SK-N-SH (cell line): ENCODE results near the gene POLR3GL. TPM values are rescaled to one million over a fixed set of nuclear protein-coding genes. Genes with fewer than 3 reads are reported as not detected.

Experiments
- CTCF ChIA-PET: fragments of 300-600, 350-600 bp; formaldehyde crosslinking; extraction: SDS; loops from one replicate; lab custom pipeline; 2021; lab: Yijun Ruan, JAX
- POLR2A ChIA-PET: fragments of 350-600 bp; sonication (Branson Sonifier 250); formaldehyde crosslinking; extraction: SDS; loops from one replicate; lab custom pipeline; 2020; ENCODE audit warnings: antibody characterized with exemption, inconsistent platforms; lab: Yijun Ruan, JAX
- DNase-seq: peaks from one replicate; pipeline ENCODE4 v3.0.0; 2012
- H2AFZ ChIP-seq: fragments of 200-600 bp; sonication (generic); 2 replicates; pipeline ENCODE4 v1.8.1; 2016; ENCODE audit warnings: antibody characterized with exemption, mild to moderate bottlenecking, low read depth
- H3F3A ChIP-seq: fragments of 200-600 bp; sonication (generic); replicated peaks from 2 replicates; pipeline ENCODE3; 2016; ENCODE audit warnings: antibody characterized with exemption, mild to moderate bottlenecking; ENCODE audit not compliant: insufficient read depth
- H3K27ac ChIP-seq, 2 experiments: fragments of 200-500 bp in 1 of 2; fragments of 200-600 bp in 1 of 2; sonication (Bioruptor generic) in 1 of 2; sonication (generic), shearing (Covaris generic) in 1 of 2; 2 replicates each; pipeline versions ENCODE4 v1.5.1 to v1.6.1; 2014 to 2016; ENCODE audit warnings: low read depth in 2 of 2, inconsistent platforms in 1 of 2, low read length in 1 of 2, mild to moderate bottlenecking in 1 of 2, mixed read lengths in 1 of 2
- H3K27me3 ChIP-seq: fragments of 200-600 bp; sonication (generic), shearing (Covaris generic); 2 replicates; pipeline ENCODE4 v1.6.1; 2016; ENCODE audit warnings: mixed run types; ENCODE audit not compliant: insufficient read depth
- H3K36me3 ChIP-seq, 2 experiments: fragments of 200-500 bp in 1 of 2; fragments of 200-600 bp in 1 of 2; sonication (Bioruptor generic) in 1 of 2; sonication (generic) in 1 of 2; replicated peaks in 1 of 2; 2 replicates each; pipeline versions ENCODE3 to v1.5.1; 2014 to 2016; ENCODE audit warnings: low read length in 1 of 2, mild to moderate bottlenecking in 1 of 2; ENCODE audit not compliant: insufficient read depth in 2 of 2, control insufficient read depth in 1 of 2
- H3K4me1 ChIP-seq, 2 experiments: fragments of 200-500 bp in 1 of 2; fragments of 200-600 bp in 1 of 2; sonication (Bioruptor generic) in 1 of 2; sonication (generic), shearing (Covaris generic) in 1 of 2; 2 replicates each; pipeline versions ENCODE4 v1.5.1 to v1.6.1; 2014 to 2016; ENCODE audit warnings: low read depth in 1 of 2, low read length in 1 of 2, mixed run types in 1 of 2; ENCODE audit not compliant: insufficient read depth in 2 of 2, control insufficient read depth in 1 of 2
- H3K4me2 ChIP-seq: fragments of 200-600 bp; sonication (generic), shearing (Covaris generic); 2 replicates; pipeline ENCODE4 v1.6.1; 2017; ENCODE audit warnings: mixed run types
- H3K4me3 ChIP-seq, 2 experiments: fragments of 200-500 bp in 1 of 2; fragments of 200-600 bp in 1 of 2; sonication (Bioruptor generic) in 1 of 2; sonication (generic), shearing (Covaris generic) in 1 of 2; 2 replicates each; pipeline versions ENCODE4 v1.5.1 to v1.8.1; 2014 to 2016; ENCODE audit warnings: low read depth in 2 of 2, inconsistent platforms in 1 of 2, low read length in 1 of 2, mild to moderate bottlenecking in 1 of 2, mixed read lengths in 1 of 2, moderate library complexity in 1 of 2
- H3K79me2 ChIP-seq: fragments of 200-600 bp; sonication (generic); 2 replicates; pipeline ENCODE4 v1.8.1; 2017; ENCODE audit warnings: mild to moderate bottlenecking; ENCODE audit not compliant: insufficient read depth
- H3K9ac ChIP-seq: fragments of 200-600 bp; sonication (generic); 2 replicates; pipeline ENCODE4 v1.6.1; 2017; ENCODE audit warnings: mixed run types
- H3K9me2 ChIP-seq: fragments of 200-600 bp; sonication (generic); 2 replicates; pipeline ENCODE4 v1.6.1; 2017; ENCODE audit warnings: mixed run types
- H3K9me3 ChIP-seq: fragments of 200-600 bp; sonication (generic); 2 replicates; pipeline ENCODE4 v1.6.1; 2017; ENCODE audit warnings: mixed run types, mild to moderate bottlenecking, moderate library complexity
- H4K20me1 ChIP-seq: fragments of 200-600 bp; sonication (generic); 2 replicates; pipeline ENCODE4 v1.6.1; 2017; ENCODE audit warnings: mild to moderate bottlenecking, mixed run types; ENCODE audit not compliant: insufficient read depth
- CHD2 ChIP-seq: fragments of 150-350 bp; IDR thresholded peaks from 2 replicates; pipeline ENCODE4 v1.6.1; 2018; ENCODE audit warnings: low read length; ENCODE audit not compliant: partially characterized antibody
- CTCF ChIP-seq: fragments of 200-600 bp; sonication (generic); IDR thresholded peaks from 2 replicates; pipeline ENCODE4 v1.6.1; 2017; ENCODE audit warnings: antibody characterized with exemption, mild to moderate bottlenecking, moderate library complexity
- EP300 ChIP-seq, 2 experiments: IDR thresholded peaks; 2 replicates each; pipeline versions ENCODE4 v1.4.0 to v1.6.1; 2012; ENCODE audit warnings: borderline replicate concordance in 1 of 2, low read depth in 1 of 2, low read length in 1 of 2
- EZH2phosphoT487 ChIP-seq: fragments of 200-600 bp; sonication (generic); IDR thresholded peaks from 2 replicates; pipeline ENCODE4 v1.6.1; 2017; ENCODE audit warnings: low read depth, mixed run types, mild to moderate bottlenecking, antibody characterized with exemption, moderate library complexity, borderline replicate concordance
- FOXJ3 ChIP-seq: sonication (generic); formaldehyde crosslinking; IDR thresholded peaks from 2 replicates; pipeline ENCODE4 v1.5.1; 2020; ENCODE audit warnings: mild to moderate bottlenecking, missing genetic modification reagents
- FOXM1 ChIP-seq: IDR thresholded peaks from 2 replicates; pipeline ENCODE4 v1.4.0; 2012; ENCODE audit warnings: low read depth, mild to moderate bottlenecking
- GATA2 ChIP-seq: sonication (generic); formaldehyde crosslinking; IDR thresholded peaks from 2 replicates; pipeline ENCODE4 v1.5.0; 2020; ENCODE audit warnings: mild to moderate bottlenecking, missing genetic modification reagents
- JUND ChIP-seq: IDR thresholded peaks from 2 replicates; pipeline ENCODE4 v1.4.0; 2012
- MEF2A ChIP-seq: IDR thresholded peaks from 2 replicates; pipeline ENCODE4 v1.4.0; 2012; ENCODE audit warnings: low read depth, borderline replicate concordance
- NFIC ChIP-seq: IDR thresholded peaks from 2 replicates; pipeline ENCODE4 v1.4.0; 2012; ENCODE audit warnings: borderline replicate concordance
- PBX3 ChIP-seq: IDR thresholded peaks from 2 replicates; pipeline ENCODE4; 2012
- RAD21 ChIP-seq: IDR thresholded peaks from 2 replicates; pipeline ENCODE4 v1.6.1; 2012; ENCODE audit warnings: mild to moderate bottlenecking, low read length
- RCOR1 ChIP-seq: fragments of 150-350 bp; IDR thresholded peaks from 2 replicates; pipeline ENCODE4 v1.6.1; 2017; ENCODE audit warnings: antibody characterized with exemption, low read length
- RXRA ChIP-seq: IDR thresholded peaks from 2 replicates; pipeline ENCODE4 v1.4.0; 2012; ENCODE audit warnings: low read depth, mild to moderate bottlenecking, borderline replicate concordance
- SIN3A ChIP-seq: IDR thresholded peaks from 2 replicates; pipeline ENCODE4 v1.6.1; 2012; ENCODE audit warnings: low read depth, mild to moderate bottlenecking, low read length, moderate library complexity, borderline replicate concordance
- SMC3 ChIP-seq: IDR thresholded peaks from 2 replicates; pipeline ENCODE4 v1.6.1; 2012; ENCODE audit warnings: low read depth, low read length, improper control_type of control experiment
- TAF1 ChIP-seq: IDR thresholded peaks from 2 replicates; pipeline ENCODE4 v1.6.1; 2012; ENCODE audit warnings: low read depth, mild to moderate bottlenecking, low read length, moderate library complexity, borderline replicate concordance
- TCF12 ChIP-seq: IDR thresholded peaks from 2 replicates; pipeline ENCODE4 v1.4.0; 2012
- TEAD4 ChIP-seq: IDR thresholded peaks from 2 replicates; pipeline ENCODE4 v1.4.0; 2012; ENCODE audit warnings: mild to moderate bottlenecking, borderline replicate concordance; ENCODE audit not compliant: insufficient read depth
- USF1 ChIP-seq: IDR thresholded peaks from 2 replicates; pipeline ENCODE4 v1.4.0; 2012; ENCODE audit warnings: low read depth, borderline replicate concordance
- WGBS: methylation state at CpG from one replicate; pipeline ENCODE4 v1.1.6; 2017; ENCODE audit warnings: low lambda C conversion rate; 5-methylcytosine and 5-hydroxymethylcytosine counted together
- polyA plus RNA-seq, 3 experiments: library from polyadenylated mRNA; depleted of rRNA; stranded (reverse); fragments of >200 nt; gene quantifications; 2 replicates each; pipeline ENCODE4 v1.2.3, GENCODE V29; 2012
- TF ChIP-seq, protein P1 (sequence below): IDR thresholded peaks from 2 replicates; pipeline ENCODE4 v1.4.0; 2012; ENCODE audit warnings: low read depth
- TF ChIP-seq, protein P2 (sequence below): fragments of 150-350 bp; IDR thresholded peaks from 2 replicates; pipeline ENCODE4 v1.6.1; 2016; ENCODE audit warnings: mild to moderate bottlenecking, low read depth, low read length

POLR3GL gene
- polyA plus RNA-seq, 1 of the 3 experiments (the other 2 are of a cell fraction) = 15.8 TPM

DNA sequence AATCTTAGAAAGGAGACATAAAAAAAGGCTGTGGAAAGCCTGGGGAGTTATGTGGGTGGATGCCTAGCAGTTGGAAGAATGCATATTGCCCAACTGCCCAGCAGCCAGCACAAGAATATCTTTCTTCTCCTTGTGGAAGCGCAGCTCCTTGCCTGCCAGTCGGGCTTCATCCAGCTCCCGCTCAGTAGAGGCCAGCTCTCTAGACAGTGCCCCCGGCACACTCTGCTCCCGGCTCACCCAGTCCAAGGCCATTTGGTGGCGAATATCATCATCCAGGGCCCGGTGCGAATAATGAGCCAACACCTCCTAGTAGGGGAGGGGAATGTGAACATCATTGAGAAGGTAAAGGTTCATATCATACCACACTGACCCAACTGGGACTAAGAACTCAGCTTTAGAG lies 28.2 kb upstream of the POLR3GL start:
- Histone ChIP-seq H3K79me2 (no peaks in the 10 kb centered on the region), H3K27me3 (no peaks in the 10 kb centered on the region), H3K27ac (no peak overlapping the region), H3K4me1 (no peaks in the 10 kb centered on the region), H3F3A (peaks cover 6% of the 10 kb centered on the region), H3K36me3 (peaks cover 13 to 31% of the 10 kb centered on the region in 2 experiments), H3K9ac (no peak overlapping the region), H3K4me3 (no peak overlapping the region), H4K20me1 (no peaks in the 10 kb centered on the region), H3K9me3 (no peaks in the 10 kb centered on the region), H3K4me2 (no peak overlapping the region), H2AFZ (no peak overlapping the region), H3K9me2 (no peaks in the 10 kb centered on the region)
- CTCF ChIA-PET = interaction anchor here (1.0 kb wide), 2 partner anchors 9 to 24 kb away, joined by 3 to 4 read pairs; partner anchors contain the start of gene RBM8A
- DNase-seq = no peak
- WGBS = 88% methylated on average over 8 of the region's 8 CpGs
- POLR2A ChIA-PET = interaction anchor here (0.6 kb wide), 1 partner anchor 105 kb away, joined by 4 read pairs; no protein-coding TSS in a partner anchor
- TF ChIP-seq MEF2A (no peak), CTCF (no peak), SIN3A (no peak), NFIC (no peak), SMC3 (no peak), RXRA (no peak), RCOR1 (no peak), EZH2phosphoT487 (no peak), FOXJ3 (CRISPR knock-in tag) (no peak), JUND (no peak), TEAD4 (no peak), GATA2 (CRISPR knock-in tag) (no peak), EP300 (IDR thresholded peaks at IDR 0.05; ENCODE audit: borderline replicate concordance in 1 of 2, low read depth in 1 of 2, low read length in 1 of 2) (no peak), TCF12 (no peak), RAD21 (no peak)
- TF ChIP-seq, protein P1, sequence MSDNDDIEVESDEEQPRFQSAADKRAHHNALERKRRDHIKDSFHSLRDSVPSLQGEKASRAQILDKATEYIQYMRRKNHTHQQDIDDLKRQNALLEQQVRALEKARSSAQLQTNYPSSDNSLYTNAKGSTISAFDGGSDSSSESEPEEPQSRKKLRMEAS = no peak

GRCh38 chr1:145937436-145937835 lies 27.1 kb upstream of the POLR3GL start:
- WGBS = 100% methylated on average over 1 of the region's 1 CpG
- Histone ChIP-seq H3K36me3 (peaks cover 18 to 32% of the 10 kb centered on the region in 2 experiments), H3K4me1 (no peaks in the 10 kb centered on the region), H3K9ac (no peak overlapping the region), H3K4me2 (no peak overlapping the region), H3K27ac (no peak overlapping the region), H3K4me3 (no peak overlapping the region), H3K9me3 (no peaks in the 10 kb centered on the region), H4K20me1 (no peaks in the 10 kb centered on the region), H3K9me2 (no peaks in the 10 kb centered on the region), H3K79me2 (no peaks in the 10 kb centered on the region), H2AFZ (no peak overlapping the region), H3K27me3 (no peaks in the 10 kb centered on the region), H3F3A (peaks cover 6% of the 10 kb centered on the region)
- no peak for DNase-seq
- ChIA-PET CTCF (no interaction called here), POLR2A (no interaction called here)
- TF ChIP-seq TAF1 (no peak), EP300 (IDR thresholded peaks at IDR 0.05; ENCODE audit: borderline replicate concordance in 1 of 2, low read depth in 1 of 2, low read length in 1 of 2) (no peak), FOXM1 (no peak), USF1 (no peak), RAD21 (no peak), FOXJ3 (CRISPR knock-in tag) (no peak), GATA2 (CRISPR knock-in tag) (no peak), CHD2 (no peak), PBX3 (no peak), TEAD4 (no peak)
- TF ChIP-seq, protein P2, sequence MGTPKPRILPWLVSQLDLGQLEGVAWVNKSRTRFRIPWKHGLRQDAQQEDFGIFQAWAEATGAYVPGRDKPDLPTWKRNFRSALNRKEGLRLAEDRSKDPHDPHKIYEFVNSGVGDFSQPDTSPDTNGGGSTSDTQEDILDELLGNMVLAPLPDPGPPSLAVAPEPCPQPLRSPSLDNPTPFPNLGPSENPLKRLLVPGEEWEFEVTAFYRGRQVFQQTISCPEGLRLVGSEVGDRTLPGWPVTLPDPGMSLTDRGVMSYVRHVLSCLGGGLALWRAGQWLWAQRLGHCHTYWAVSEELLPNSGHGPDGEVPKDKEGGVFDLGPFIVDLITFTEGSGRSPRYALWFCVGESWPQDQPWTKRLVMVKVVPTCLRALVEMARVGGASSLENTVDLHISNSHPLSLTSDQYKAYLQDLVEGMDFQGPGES = no peak
